HepG2 (cell line): ENCODE measurements around the gene BBOX1. TPM values are rescaled to one million over a fixed set of nuclear protein-coding genes. Genes with fewer than 3 reads are reported as not detected.

Experiments
- ATAC-seq: fragments of 200-7000 bp; cut with Tn5 transposase; 3 replicates; pipeline ENCODE4 v1.9.1; 2020; ENCODE audit warnings: mild to moderate bottlenecking, moderate library complexity
- BruUV-seq: library from RNA; stranded (reverse); fragments of 400-500 nt; replicated peaks from 2 replicates; lab custom pipeline; 2021; lab: Mats Ljungman, UMichigan
- CTCF ChIA-PET: fragments of 300-600 bp; formaldehyde crosslinking; extraction: SDS; loops from one replicate; lab custom pipeline; 2021; ENCODE audit warnings: low total read pairs, inconsistent platforms, low intra/inter-chr PET ratio; lab: Yijun Ruan, JAX
- POLR2A ChIA-PET: fragments of 350-600 bp; sonication (Branson Sonifier 250); formaldehyde crosslinking; loops from one replicate; lab custom pipeline; 2020; ENCODE audit warnings: antibody characterized with exemption, inconsistent platforms; lab: Yijun Ruan, JAX
- DNase-seq: peaks from one replicate; pipeline ENCODE4 v3.0.0-alpha.2; 2015; ENCODE audit warnings: low spot score
- FAIRE-seq: peaks from 3 replicates; lab custom pipeline; 2011; peaks lifted over from hg19 to GRCh38; lab: Jason Lieb, UNC
- H2AFZ ChIP-seq: one replicate; pipeline ENCODE4 v1.6.1; 2011; ENCODE audit warnings: low read length, inconsistent platforms
- H3K27ac ChIP-seq: fragments of 300-600 bp; 3 replicates; pipeline ENCODE4 v1.8.0; 2011; ENCODE audit warnings: mixed run types, mild to moderate bottlenecking, mixed read lengths, low read length, inconsistent platforms; ENCODE audit not compliant: insufficient read depth; ENCODE audit errors: extremely low read length
- H3K27me3 ChIP-seq, 2 experiments: fragments of 200-600 bp in 1 of 2; 2 replicates in 1 of 2; 3 replicates in 1 of 2; pipeline versions ENCODE4 v1.6.0 to v1.8.0; 2011; ENCODE audit warnings: low read length in 2 of 2, mild to moderate bottlenecking in 2 of 2, moderate library complexity in 2 of 2, inconsistent platforms in 1 of 2; ENCODE audit not compliant: insufficient read depth in 2 of 2, control insufficient read depth in 1 of 2
- H3K36me3 ChIP-seq, 2 experiments: fragments of 200-600 bp in 1 of 2; replicated peaks in 1 of 2; 2 replicates in 1 of 2; 3 replicates in 1 of 2; pipeline versions ENCODE4 v1.5.1 to v1.8.0; 2011; ENCODE audit warnings: low read length in 2 of 2, inconsistent platforms in 1 of 2; ENCODE audit not compliant: insufficient read depth in 2 of 2, control insufficient read depth in 1 of 2
- H3K4me1 ChIP-seq: 2 replicates; pipeline ENCODE4 v1.5.1; 2012; ENCODE audit warnings: low read length, inconsistent platforms; ENCODE audit not compliant: insufficient read depth
- H3K4me2 ChIP-seq: 2 replicates; pipeline ENCODE4 v1.6.0; 2011; ENCODE audit warnings: low read depth, low read length, inconsistent platforms
- H3K4me3 ChIP-seq, 3 experiments: fragments of 200-600 bp in 1 of 3; sonication (generic), shearing (Covaris generic) in 1 of 3; replicated peaks in 1 of 3; 2 replicates each; pipeline ENCODE4 v1.5.1; 2011 to 2016; ENCODE audit warnings: low read length in 3 of 3, inconsistent platforms in 2 of 3, low read depth in 2 of 3, mild to moderate bottlenecking in 2 of 3, control low read depth in 1 of 3, mixed read lengths in 1 of 3; ENCODE audit not compliant: insufficient read depth in 1 of 3
- H3K79me2 ChIP-seq: one replicate; pipeline ENCODE4 v1.6.1; 2011; ENCODE audit warnings: low read length, inconsistent platforms; ENCODE audit not compliant: insufficient read depth
- H3K9ac ChIP-seq: 2 replicates; pipeline ENCODE4 v1.6.0; 2011; ENCODE audit warnings: mild to moderate bottlenecking, low read depth, low read length, inconsistent platforms; ENCODE audit not compliant: insufficient read depth
- H3K9me3 ChIP-seq: 2 replicates; pipeline ENCODE4 v1.5.1; 2012; ENCODE audit warnings: mild to moderate bottlenecking, low read length
- H4K20me1 ChIP-seq: 2 replicates; pipeline ENCODE4 v1.6.0; 2011; ENCODE audit warnings: inconsistent platforms, mild to moderate bottlenecking, low read length, moderate library complexity; ENCODE audit not compliant: insufficient read depth
- HDAC6 ChIP-seq: fragments of 200-600 bp; sonication (generic); IDR thresholded peaks from 2 replicates; pipeline ENCODE4 v1.7.0; 2017; ENCODE audit warnings: mild to moderate bottlenecking, antibody characterized with exemption, low read length, low read depth
- JUNB ChIP-seq: sonication (generic); formaldehyde crosslinking; IDR thresholded peaks from 2 replicates; pipeline ENCODE4 v1.8.0; 2022; ENCODE audit warnings: missing genetic modification reagents, mild to moderate bottlenecking, borderline replicate concordance
- NCOA1 ChIP-seq: sonication (generic); formaldehyde crosslinking; IDR thresholded peaks from 2 replicates; pipeline ENCODE4 v1.9.0; 2021; ENCODE audit warnings: missing genetic modification reagents
- ZNF549 ChIP-seq: sonication (generic); formaldehyde crosslinking; IDR thresholded peaks from 2 replicates; pipeline ENCODE4 v1.5.0; 2020; ENCODE audit warnings: missing genetic modification reagents
- ZNF589 ChIP-seq: sonication (generic); formaldehyde crosslinking; conservative IDR thresholded peaks from 2 replicates; pipeline ENCODE4 v1.8.0; 2022; ENCODE audit warnings: mild to moderate bottlenecking, moderate library complexity, missing genetic modification reagents
- WGBS: methylation state at CpG from one replicate; pipeline ENCODE4 v1.1.6; 2017; ENCODE audit warnings: low lambda C conversion rate; 5-methylcytosine and 5-hydroxymethylcytosine counted together
- in situ Hi-C: cut with HindIII; loops from 2 replicates; pipeline ENCODE4 v1.10.0; 2017; ENCODE audit warnings: low pct_unique_long_range_greater_than_20kb; ENCODE audit not compliant: extremely low pct_ligation_motif_present
- intact Hi-C: fragments of 100-400 bp; cut with micrococcal nuclease; formaldehyde crosslinking; loops from one replicate; pipeline ENCODE4 v1.10.0; 2022; ENCODE audit not compliant: unreplicated experiment
- polyA plus RNA-seq, 8 experiments: library from polyadenylated mRNA; depleted of rRNA in 3 of 8; stranded (reverse) in 7 of 8; unstranded in 1 of 8; fragments of >200 nt; fragmentation: Illumina TruSeq in 4 of 8; extraction: Trizol in 4 of 8; gene quantifications; 2 replicates each; pipeline versions ENCODE4 v1.2.1 to v1.2.3, GENCODE V29; 2011 to 2016; ENCODE audit warnings: low read depth in 4 of 8, missing spikeins in 1 of 8, mixed read lengths in 1 of 8; ENCODE audit not compliant: insufficient read depth in 1 of 8
- total RNA-seq, 5 experiments: library from RNA; depleted of rRNA; stranded (reverse); fragments of >200 nt; fragmentation: Illumina TruSeq; extraction: Trizol; gene quantifications; 2 replicates each; pipeline ENCODE4 v1.2.3, GENCODE V29; 2016; ENCODE audit warnings: low read depth in 1 of 5
- TF ChIP-seq, protein P1 (sequence below): sonication (generic); formaldehyde crosslinking; IDR thresholded peaks from 2 replicates; pipeline ENCODE4 v1.4.0; 2020; ENCODE audit warnings: mild to moderate bottlenecking, missing genetic modification reagents
- TF ChIP-seq, protein P2 (sequence below): sonication (generic); formaldehyde crosslinking; IDR thresholded peaks from 2 replicates; pipeline ENCODE4 v1.8.0; 2022; ENCODE audit warnings: mild to moderate bottlenecking, missing genetic modification reagents, moderate library complexity

Gene BBOX1
- total and polyA plus RNA-seq, 2 of the 13 experiments (the other 11 are each of a cell fraction or from before 2014, with no cell fraction given), result not detected

DNA sequence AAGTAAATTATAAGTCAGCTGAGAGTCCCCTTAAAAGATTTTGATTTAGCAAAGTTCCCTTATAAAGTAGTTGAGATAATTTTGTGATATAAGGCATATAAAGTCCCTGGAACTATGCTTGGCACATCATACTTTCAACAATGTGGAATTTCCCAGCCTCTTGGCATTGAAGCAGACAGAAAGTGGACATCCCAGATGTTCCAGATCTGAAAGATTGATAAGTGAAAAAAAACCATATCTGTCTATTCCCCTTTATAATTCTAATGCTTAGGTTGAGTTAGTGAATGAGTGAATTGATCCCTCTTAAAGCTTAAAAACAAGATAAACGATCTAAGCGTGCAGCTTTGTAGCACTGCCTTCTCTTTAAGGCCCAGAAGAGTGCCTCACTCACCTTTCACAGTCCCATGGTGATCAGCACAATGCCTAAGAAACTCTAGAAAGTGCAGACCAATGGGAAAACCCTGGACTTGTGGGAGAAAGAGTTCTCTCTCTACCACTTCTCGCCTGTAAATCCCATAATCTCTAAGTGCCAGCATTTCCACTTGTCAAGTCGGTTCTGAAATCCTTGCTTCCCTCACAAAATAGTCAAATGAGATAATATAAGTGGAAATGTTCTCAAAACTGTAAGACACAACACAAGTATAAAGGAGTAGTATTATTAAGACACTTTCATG is 28.9 kb upstream of the BBOX1 start:
- DNase-seq (no peak), FAIRE-seq (no peak), ATAC-seq (no peak)
- Histone ChIP-seq H3K4me1 (no peaks in the 10 kb centered on the region), H2AFZ (no peak overlapping the region), H3K27me3 (no peaks in the 10 kb centered on the region), H3K4me3 (no peak overlapping the region), H4K20me1 (no peaks in the 10 kb centered on the region), H3K27ac (no peak overlapping the region), H3K79me2 (no peaks in the 10 kb centered on the region), H3K9me3 (no peaks in the 10 kb centered on the region), H3K4me2 (no peak overlapping the region), H3K9ac (no peak overlapping the region), H3K36me3 (no peaks in the 10 kb centered on the region)
- intact Hi-C loops, result no loop called here
- WGBS, result 24% methylated on average over 4 of the region's 4 CpGs
- no peak for TF ChIP-seq JUNB (CRISPR knock-in tag)
- TF ChIP-seq, protein P1, sequence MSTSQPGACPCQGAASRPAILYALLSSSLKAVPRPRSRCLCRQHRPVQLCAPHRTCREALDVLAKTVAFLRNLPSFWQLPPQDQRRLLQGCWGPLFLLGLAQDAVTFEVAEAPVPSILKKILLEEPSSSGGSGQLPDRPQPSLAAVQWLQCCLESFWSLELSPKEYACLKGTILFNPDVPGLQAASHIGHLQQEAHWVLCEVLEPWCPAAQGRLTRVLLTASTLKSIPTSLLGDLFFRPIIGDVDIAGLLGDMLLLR (CRISPR knock-in tag), result no peak
- no peak for TF ChIP-seq NCOA1 (CRISPR knock-in tag)
- TF ChIP-seq ZNF549 (CRISPR knock-in tag), result no peak
- no peak for TF ChIP-seq HDAC6
- TF ChIP-seq, protein P2, sequence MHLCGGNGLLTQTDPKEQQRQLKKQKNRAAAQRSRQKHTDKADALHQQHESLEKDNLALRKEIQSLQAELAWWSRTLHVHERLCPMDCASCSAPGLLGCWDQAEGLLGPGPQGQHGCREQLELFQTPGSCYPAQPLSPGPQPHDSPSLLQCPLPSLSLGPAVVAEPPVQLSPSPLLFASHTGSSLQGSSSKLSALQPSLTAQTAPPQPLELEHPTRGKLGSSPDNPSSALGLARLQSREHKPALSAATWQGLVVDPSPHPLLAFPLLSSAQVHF (CRISPR knock-in tag), result no peak
- no peak for TF ChIP-seq ZNF589 (CRISPR knock-in tag)
- in situ Hi-C loops, result no loop called here
- BruUV-seq, result no TSS peak
- POLR2A ChIA-PET, result no interaction called here
- CTCF ChIA-PET, result no interaction called here
